Mammary epithelial cell (primary cell): Measurements from ENCODE around the gene TPD52L1.

ENCODE experiments used
- EZH2 ChIP-seq: IDR thresholded peaks from 2 replicates; pipeline ENCODE4 v1.6.1; 2012; ENCODE audit warnings: low read length, inconsistent platforms, borderline replicate concordance
- TF ChIP-seq, protein P1 (sequence below), 2 donors: IDR thresholded peaks in 1 of 2; conservative IDR thresholded peaks in 1 of 2; 2 replicates each; pipeline ENCODE4 v1.5.1; 2011 to 2012; ENCODE audit warnings: inconsistent platforms in 2 of 2, low read length in 2 of 2, mild to moderate bottlenecking in 2 of 2, control low read depth in 1 of 2, low read depth in 1 of 2; ENCODE audit not compliant: insufficient read depth in 1 of 2; ENCODE audit errors: extremely low read depth in 1 of 2

DNA sequence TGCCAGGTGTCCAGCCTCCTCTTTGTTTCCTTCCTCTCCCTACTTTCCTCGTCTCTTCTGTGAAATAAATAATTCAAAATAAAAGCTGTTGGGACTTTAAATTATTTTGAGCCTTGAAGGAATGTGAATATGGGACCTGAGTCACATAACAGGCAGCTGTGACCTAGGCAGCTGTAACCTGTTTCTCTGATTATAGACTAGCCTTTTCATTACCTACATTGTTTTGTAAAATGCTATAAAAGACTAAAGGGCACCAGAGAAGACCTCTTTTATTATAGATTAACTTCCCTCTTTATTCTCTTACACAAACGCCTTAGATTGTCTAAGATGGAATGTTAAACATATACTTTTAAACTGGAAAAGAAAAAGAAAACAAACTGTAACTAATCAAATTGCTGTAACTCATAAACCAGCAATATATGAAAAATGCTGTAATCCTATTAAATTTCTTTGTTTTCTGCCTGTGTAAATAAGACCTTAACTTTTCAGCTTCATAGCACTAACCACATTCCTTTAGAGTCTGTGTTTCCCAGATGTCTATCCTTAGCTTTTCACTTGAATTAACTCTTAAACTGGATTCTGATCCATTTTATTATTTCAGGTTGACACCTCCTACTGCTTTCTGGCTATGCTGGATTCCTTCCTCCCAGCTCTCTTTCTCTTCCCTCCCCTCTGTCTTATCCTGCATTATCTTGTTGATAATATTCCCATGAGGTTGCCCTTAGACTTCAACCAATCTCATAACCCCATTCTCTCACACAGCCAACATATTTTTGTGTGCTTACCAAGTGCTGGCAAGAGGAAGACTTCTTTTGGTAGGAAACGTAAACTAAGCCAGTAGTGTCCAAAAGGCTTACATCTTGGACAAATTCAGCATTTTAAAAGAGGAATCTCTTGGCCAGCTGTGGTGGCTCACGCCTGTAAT lies 69.2 kb downstream of the TPD52L1 start:
- TF ChIP-seq EZH2 = no peak
- TF ChIP-seq, protein P1, sequence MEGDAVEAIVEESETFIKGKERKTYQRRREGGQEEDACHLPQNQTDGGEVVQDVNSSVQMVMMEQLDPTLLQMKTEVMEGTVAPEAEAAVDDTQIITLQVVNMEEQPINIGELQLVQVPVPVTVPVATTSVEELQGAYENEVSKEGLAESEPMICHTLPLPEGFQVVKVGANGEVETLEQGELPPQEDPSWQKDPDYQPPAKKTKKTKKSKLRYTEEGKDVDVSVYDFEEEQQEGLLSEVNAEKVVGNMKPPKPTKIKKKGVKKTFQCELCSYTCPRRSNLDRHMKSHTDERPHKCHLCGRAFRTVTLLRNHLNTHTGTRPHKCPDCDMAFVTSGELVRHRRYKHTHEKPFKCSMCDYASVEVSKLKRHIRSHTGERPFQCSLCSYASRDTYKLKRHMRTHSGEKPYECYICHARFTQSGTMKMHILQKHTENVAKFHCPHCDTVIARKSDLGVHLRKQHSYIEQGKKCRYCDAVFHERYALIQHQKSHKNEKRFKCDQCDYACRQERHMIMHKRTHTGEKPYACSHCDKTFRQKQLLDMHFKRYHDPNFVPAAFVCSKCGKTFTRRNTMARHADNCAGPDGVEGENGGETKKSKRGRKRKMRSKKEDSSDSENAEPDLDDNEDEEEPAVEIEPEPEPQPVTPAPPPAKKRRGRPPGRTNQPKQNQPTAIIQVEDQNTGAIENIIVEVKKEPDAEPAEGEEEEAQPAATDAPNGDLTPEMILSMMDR (conservative IDR thresholded peaks at IDR 0.05 in 1 of 2, IDR thresholded peaks at IDR 0.05 in 1 of 2; ENCODE audit: extremely low read depth in 1 of 2, insufficient read depth in 1 of 2, low read depth in 1 of 2, low read length in 2 of 2) = no peak
